ENCODE results near the gene USO1. TPM values are rescaled to one million over a fixed set of nuclear protein-coding genes. Genes with fewer than 3 reads are reported as not detected.

USO1 gene
- polyA plus RNA-seq, 3 donors, result 74.2 to 86.3 (median 74.9) TPM

- no peak for DNase-seq
These were observed 109.9 kb downstream of the USO1 start for GRCh38 chr4:75834095-75834771.

GRCh38 chr4:75834772-75835154, 110.4 kb downstream of the USO1 start:
- DNase-seq, result no peak

GRCh38 chr4:75841641-75842520, 117.5 kb downstream of the USO1 start:
- DNase-seq, result no peak

- DNase-seq, result no peak
These were observed 119.2 kb downstream of the USO1 start for GRCh38 chr4:75843596-75843995.

- no peak for DNase-seq
These were observed 119.8 kb downstream of the USO1 start for GRCh38 chr4:75844151-75844662.

GRCh38 chr4:75845992-75846391, 121.6 kb downstream of the USO1 start:
- no peak for DNase-seq

- peak; percentile 74 for DNase-seq
These were observed 123.9 kb downstream of the USO1 start for GRCh38 chr4:75848171-75848760.

GRCh38 chr4:75848891-75849290, 124.5 kb downstream of the USO1 start:
- DNase-seq, result no peak

- DNase-seq, result no peak
These were observed 125.1 kb downstream of the USO1 start for GRCh38 chr4:75849461-75849860.

- DNase-seq, result no peak
These were observed 134.3 kb downstream of the USO1 start for GRCh38 chr4:75858721-75859120.

GRCh38 chr4:75860606-75861005, 136.2 kb downstream of the USO1 start:
- no peak for DNase-seq

Other genes with a start within 250 kb of the USO1 start
- gene RCHY1, start 210.2 kb upstream of the USO1 start, polyA plus RNA-seq (ENCODE audit: insufficient read length in 3 of 3), result 10 to 100 TPM; 46.0 to 50.9 (median 46.2) TPM
- 10 to 100 TPM; 15.9 to 33.7 (median 32.9) TPM for gene THAP6, start 210.1 kb upstream of the USO1 start, polyA plus RNA-seq (ENCODE audit: insufficient read length in 3 of 3)
- under 1 TPM in 2 of 3 donors, not detected in 1; 0.13 to 0.51 TPM for gene ODAPH, start 168.5 kb upstream of the USO1 start, polyA plus RNA-seq (ENCODE audit: insufficient read length in 3 of 3)
- gene CDKL2, start 94.0 kb upstream of the USO1 start, polyA plus RNA-seq (ENCODE audit: insufficient read length in 3 of 3), result 10 to 100 TPM; 10.5 to 19.9 (median 10.6) TPM
- 100 to 1,000 TPM; 146 to 172 (median 149) TPM for gene G3BP2, start 51.2 kb upstream of the USO1 start, polyA plus RNA-seq (ENCODE audit: insufficient read length in 3 of 3)
- under 1 TPM in 2 of 3 donors, not detected in 1; 0.04 to 0.15 TPM for gene PPEF2, start 177.9 kb downstream of the USO1 start, polyA plus RNA-seq (ENCODE audit: insufficient read length in 3 of 3)
- 10 to 100 TPM; 12.0 to 15.7 (median 14.3) TPM for gene NAAA, start 216.4 kb downstream of the USO1 start, polyA plus RNA-seq (ENCODE audit: insufficient read length in 3 of 3)